GM21526 (cell line): ENCODE data around the gene TSPAN12.

Source experiments
- ATAC-seq: cut with Tn5 transposase; IDR thresholded peaks from one replicate; pipeline ENCODE4 v1.9.1; 2021; ENCODE audit warnings: moderate library complexity; ENCODE audit not compliant: unreplicated experiment, low FRiP score

Gene TSPAN12

DNA sequence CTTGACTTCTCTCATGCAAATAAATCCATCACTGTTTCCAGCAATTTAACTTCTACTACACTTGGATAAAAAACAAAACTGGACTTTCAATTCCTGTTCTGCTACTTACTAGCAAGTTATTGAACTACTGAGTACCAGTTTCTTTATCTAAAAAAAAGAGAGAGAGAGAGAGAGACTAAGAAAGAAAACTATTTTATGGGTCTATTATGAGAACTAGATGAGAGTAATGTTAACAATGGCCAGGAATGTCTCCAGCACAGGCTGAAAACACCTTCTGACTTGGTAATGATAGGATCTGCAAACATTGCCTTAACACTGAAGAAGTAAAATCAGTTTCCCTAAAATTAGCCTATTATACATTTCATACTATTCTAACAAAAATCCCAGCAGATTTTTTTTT lies 5.2 kb downstream of the TSPAN12 start:
- no peak for ATAC-seq

DNA sequence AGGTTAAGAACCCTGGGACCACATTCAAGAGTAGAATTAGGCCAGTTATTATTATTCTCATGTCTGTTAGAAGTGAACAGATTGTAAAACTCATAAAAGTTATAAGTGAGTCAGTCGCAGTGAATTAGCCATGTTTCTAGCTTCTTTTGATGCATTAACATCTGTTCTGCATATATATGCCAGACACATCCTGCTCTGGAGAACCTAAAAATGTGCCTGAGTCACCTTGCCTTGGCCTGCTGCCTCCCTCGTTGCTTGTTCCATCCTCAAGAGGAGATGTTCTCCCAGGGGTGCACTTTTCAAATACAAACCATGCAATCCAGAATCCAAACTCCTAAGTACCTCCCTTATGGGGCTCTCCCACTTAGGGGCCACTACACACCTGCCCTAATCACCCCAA lies 14.8 kb downstream of the TSPAN12 start:
- no peak for ATAC-seq

- ATAC-seq = no peak
Observed at GRCh38 chr7:120842121-120842621, 15.8 kb downstream of the TSPAN12 start.

DNA sequence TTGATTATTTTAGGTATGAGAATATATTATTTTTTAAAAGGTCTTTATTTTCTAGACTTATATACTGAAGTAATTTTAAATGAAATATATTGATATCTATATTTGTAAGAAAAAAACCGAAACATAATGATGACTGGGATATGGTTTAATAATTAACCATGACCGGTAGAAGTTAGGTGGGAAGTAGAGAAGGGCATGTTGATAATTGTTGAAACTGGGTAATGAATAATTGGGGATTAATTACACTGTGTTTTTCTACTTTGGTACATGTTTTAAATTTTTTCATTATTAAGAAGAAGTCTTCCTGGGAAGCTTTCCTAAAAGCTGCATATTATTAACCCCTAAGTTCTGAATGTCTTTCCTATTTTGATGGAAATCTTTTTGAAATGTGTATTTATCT lies 16.3 kb downstream of the TSPAN12 start:
- no peak for ATAC-seq

GRCh38 chr7:120838281-120838682 lies 19.7 kb downstream of the TSPAN12 start:
- peak; percentile 78 for ATAC-seq

- ATAC-seq = no peak
Observed at GRCh38 chr7:120837599-120837998, 20.3 kb downstream of the TSPAN12 start.

DNA sequence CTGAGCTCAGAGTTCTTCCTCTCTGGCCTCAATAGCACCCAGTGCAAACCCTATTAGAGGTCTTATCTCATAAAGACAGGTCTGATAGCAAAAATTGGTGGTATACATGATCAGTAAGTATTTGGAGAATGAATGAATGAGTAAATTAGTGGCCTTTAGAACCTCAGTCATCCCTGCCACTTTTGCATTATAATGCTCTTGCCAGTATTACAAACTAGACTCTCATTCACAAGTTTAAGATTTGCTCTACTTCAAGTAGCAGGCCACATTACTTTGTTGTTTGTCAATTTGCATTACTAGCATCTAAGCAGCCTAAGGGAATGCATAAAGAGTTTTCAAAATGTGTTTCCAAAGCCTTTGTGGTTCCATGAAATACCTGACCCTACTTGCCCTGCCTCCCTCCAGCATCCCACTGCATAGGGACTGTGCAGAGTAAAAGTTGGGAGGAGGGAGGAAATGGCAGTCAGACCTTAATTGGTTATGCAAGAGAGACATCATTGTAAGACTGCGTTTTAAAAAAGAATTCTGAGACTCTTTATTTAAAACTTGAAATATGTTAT lies 21.3 kb downstream of the TSPAN12 start:
- ATAC-seq = no peak

DNA sequence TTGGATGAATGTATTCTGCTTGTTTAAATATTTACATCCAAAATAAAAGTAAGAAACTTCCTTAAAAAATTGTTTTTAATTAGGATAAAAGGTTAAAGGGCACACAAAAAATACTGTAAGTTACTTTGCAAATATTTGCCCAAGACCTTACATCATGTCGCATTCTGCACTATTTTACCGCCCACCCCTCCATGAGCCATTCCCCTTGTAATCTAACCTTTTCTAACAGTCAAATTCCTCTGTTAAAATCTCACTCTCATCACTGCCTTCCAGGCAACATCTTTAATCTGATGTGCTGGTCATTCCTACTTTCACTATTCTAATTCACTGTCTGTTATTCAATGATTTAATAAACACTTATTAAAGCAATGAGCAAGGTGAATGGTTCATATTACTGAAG lies 23.2 kb downstream of the TSPAN12 start:
- no peak for ATAC-seq

- ATAC-seq = no peak
Observed at GRCh38 chr7:120833546-120833945, 24.4 kb downstream of the TSPAN12 start.

DNA sequence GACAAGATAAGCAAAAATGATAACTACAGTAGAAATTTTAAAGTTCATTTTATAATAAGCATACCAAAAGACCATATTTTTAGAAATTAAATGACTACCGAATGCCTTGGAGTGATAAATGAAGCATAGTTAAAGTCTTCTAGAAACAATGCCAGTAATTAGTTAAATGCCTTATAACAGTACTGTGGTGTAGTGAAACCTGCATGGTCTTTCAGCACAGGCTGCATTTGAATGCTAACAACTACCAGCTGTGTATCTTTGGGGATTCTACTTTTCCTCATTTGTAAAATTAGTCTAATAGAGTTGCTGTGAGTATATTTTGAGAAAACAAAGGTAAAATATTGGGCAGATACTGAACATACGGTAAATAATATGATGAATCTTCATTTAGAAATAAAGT lies 25.1 kb downstream of the TSPAN12 start:
- no peak for ATAC-seq

DNA sequence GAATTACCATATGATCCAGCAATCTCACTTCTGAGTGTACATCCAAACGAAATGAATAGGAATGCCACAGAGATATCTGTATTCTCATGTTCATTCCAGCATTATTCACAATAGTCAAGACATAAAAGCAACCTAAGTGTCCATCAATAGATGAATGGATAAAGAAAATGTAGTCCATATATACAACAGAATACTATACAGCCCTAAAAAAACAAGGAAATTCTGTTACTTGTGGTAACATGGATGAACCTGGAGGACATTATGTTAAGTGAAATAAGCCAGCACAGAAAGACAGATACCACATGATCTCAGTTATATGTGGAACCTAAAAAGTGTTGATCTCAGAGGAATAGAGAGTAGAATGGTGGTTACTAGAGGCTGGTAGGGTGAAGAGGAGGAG lies 26.7 kb downstream of the TSPAN12 start:
- ATAC-seq = no peak

DNA sequence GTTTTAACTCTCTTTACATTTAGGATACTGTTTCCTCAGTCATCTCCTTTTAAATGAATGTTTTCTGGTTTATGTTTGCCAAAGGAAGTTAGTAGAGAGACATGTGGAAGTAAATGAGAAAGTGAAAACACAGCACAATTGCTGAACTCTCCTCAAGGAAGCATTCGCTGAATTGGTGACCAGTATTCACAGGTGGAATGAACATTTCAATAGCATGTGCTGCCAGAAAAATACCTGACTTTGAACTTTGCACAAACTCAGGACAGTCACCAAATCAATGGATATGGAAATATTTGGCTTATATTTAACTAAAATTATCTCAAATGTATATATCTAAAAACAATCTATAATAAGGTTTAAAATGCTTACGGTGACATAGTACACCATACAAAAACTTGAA lies 28.5 kb downstream of the TSPAN12 start:
- no peak for ATAC-seq

DNA sequence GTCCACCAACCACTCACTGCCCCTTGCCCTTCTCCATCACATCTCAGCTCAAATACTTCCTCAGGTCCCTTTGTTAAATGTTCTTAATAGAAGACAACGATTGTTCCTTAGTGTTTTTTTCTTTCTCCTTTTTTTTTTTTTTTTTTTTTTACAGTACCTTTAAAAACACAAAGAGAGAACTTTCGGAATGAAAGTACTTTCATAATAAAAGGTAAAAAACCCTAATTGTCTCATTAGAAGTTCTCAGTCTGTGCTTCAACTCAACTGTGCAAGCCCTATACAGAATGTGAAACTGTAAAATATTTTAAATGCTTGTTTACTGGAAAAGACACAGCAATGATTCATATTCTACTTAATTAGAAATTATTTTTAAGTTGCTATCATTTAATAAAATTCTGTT lies 29.4 kb downstream of the TSPAN12 start:
- no peak for ATAC-seq

GRCh38 chr7:120827371-120828118 lies 30.4 kb downstream of the TSPAN12 start:
- ATAC-seq = no peak

- no peak for ATAC-seq
Observed at GRCh38 chr7:120825576-120825975, 32.4 kb downstream of the TSPAN12 start.

DNA sequence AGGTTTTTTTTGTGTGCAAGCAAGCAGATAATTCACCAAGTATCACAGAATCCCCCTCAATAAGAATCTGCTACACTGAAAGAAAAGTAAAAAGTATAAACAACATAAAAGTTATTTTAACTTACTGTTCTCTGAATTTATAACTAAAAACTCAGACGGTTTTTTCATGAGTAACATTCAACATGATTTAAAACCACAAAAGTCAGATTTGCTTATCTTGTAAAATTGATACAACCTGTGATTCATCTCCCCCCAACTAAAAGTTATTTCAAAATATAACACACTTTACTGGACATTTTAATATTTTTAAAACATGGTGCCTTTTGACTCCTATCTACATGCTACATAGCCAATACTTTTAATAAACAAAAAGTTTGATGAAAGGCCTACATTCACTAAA lies 32.8 kb downstream of the TSPAN12 start:
- ATAC-seq = no peak

- no peak for ATAC-seq
Observed at GRCh38 chr7:120819861-120820260, 38.1 kb downstream of the TSPAN12 start.

DNA sequence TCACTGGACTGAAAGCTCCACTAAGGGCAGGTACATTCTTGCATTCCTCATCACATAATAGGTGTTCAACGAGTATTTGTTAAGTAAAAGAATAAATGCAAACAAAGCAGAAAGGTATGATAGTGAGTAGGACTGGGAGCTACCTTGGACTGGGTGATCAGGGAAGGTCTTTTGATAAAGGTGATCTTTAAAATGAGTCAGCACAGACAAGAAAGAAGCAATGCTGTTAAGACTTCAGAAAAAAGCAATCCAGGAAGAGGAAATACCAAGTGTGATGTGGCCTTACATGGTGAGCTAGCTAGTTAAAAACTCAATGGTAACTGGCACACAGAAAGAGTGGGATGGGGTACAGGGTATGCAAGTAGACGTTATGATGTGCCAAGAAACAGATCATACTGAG lies 40.1 kb downstream of the TSPAN12 start:
- no peak for ATAC-seq

DNA sequence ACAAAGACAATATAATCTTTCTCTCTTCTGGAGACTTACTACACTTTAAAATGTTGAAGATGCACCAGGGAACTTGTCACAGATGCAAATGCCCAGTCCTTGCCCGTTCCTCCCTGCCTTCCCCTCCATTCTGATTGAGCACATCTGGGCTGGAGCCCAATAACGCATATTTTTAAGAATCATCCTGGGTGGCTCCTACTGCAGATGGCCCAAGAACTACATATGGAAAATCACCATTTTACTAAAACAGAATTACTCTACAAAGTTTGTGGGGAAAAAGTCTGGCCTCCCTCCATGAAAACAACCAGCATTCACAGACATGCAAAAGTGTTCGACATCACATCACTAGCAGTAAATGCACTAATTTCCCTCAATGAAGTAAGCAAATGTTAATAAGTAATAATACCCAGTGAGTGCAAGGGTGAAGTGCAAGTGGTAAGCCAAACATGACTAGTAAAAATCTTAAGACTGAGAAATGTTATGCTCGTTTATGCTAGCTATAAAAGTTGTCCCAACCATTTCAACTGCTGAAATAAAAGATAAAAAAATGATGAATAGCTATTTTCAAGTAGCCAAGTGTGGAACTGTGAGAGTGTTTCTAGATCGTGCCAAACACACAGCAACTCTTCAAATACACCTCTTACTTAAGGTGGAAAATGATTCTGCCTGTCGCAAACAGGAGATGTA lies 43.5 kb downstream of the TSPAN12 start:
- no peak for ATAC-seq

DNA sequence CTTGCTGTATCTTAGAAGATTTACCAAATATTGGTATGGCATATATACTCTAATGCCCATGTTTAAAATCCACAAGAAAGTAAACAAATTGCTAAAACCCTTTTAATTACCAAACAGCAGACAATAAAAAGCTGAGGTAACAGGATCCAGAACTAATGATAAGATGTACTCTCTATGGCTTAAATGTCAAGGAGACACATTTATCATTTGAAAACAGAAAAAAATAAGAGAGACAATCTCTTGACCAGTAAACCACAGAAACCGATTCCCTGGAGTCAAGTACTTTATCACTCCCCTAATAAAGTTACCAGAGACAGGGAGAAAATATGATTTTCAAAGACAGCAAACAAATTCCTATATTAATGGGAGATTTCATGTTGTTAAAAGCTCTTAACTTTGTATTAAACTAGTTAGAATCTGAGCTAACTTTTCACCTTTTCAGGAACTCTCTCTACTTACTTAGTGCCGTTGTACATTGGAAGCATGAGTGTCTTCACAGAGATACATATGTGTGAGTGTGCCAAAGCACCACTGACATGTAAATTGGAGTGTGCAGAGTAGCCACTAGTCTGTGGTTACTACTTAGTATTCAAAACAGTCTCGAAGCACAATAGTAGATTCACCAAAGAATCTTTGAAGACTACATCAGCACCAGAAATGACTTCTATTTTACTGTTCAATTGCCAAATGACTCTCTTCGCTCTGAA lies 44.2 kb downstream of the TSPAN12 start:
- ATAC-seq = no peak

GRCh38 chr7:120813089-120813488 lies 44.9 kb downstream of the TSPAN12 start:
- ATAC-seq = no peak
